ENCODE results near the gene ZBTB43.
"Not testable (repeated sequence)": the region's sequence is repeated elsewhere in the genome, so short reads cannot be mapped to it uniquely, and the experiment has no call there.

ZBTB43 gene

DNA sequence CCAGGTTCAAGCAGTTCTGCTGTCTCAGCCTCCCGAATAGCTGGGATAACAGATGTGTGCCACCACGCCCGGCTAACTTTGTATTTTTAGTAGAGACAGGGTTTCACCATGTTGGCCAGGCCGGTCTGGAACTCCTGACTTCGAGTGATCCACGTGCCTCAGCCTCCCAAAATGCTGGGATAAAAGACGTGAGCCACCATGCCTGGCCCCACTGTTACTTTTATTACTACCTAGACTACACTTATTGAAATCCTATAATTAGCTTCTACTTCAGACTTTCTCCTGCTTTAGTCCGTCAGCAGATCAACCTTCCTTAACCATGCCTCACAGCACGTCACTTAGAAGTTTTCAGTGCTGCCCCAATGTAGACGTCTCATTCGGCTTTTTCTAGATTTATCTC, 8.2 kb downstream of the ZBTB43 start:
- Histone ChIP-seq H3K4me3 (ENCODE audit: low read length) (no peak overlapping the region), H3K36me3 (ENCODE audit: insufficient read depth, low read length) (peaks cover 42% of the 10 kb centered on the region), H3K9me3 (replicated peaks; ENCODE audit: low read length) (no peaks in the 10 kb centered on the region), H3K27me3 (ENCODE audit: control insufficient read depth, insufficient read depth, low read length) (no peaks in the 10 kb centered on the region), H3K4me2 (ENCODE audit: low read length) (no peak overlapping the region), H3K4me1 (ENCODE audit: control insufficient read depth, insufficient read depth, low read length) (peaks cover 12% of the 10 kb centered on the region), H3K9ac (ENCODE audit: low read depth, low read length) (no peak overlapping the region)

- H3K27me3 ChIP-seq (ENCODE audit: control insufficient read depth, insufficient read depth, low read length) = no peaks in the 10 kb centered on the region
- H3K9ac ChIP-seq (ENCODE audit: low read depth, low read length) = no peak overlapping the region
- H3K4me2 ChIP-seq (ENCODE audit: low read length) = no peak overlapping the region
- peaks cover 36% of the 10 kb centered on the region for H3K36me3 ChIP-seq (ENCODE audit: insufficient read depth, low read length)
- H3K4me3 ChIP-seq (ENCODE audit: low read length) = no peak overlapping the region
- no peaks in the 10 kb centered on the region for H3K9me3 ChIP-seq (replicated peaks; ENCODE audit: low read length)
- H3K4me1 ChIP-seq (ENCODE audit: control insufficient read depth, insufficient read depth, low read length) = peaks cover 5% of the 10 kb centered on the region
Observed at GRCh38 chr9:126814091-126814490, 9.3 kb downstream of the ZBTB43 start.

DNA sequence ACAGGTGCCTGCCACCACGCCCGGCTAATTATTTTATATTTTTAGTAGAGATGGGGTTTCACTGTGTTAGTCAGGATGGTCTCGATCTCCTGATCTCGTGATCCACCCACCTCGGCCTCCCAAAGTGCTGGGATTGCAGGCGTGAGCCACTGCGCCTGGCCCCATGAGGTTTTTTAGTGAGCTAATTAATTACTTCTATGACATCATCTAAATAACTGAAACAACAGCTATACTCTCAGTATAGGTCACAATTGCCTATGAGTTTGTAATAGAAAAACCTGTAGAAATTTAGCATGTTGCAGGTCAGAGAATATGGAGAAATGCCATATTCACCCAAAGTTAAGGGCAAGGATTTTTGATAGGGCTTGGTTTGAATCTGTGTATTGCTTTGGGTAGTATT, 12.8 kb downstream of the ZBTB43 start:
- not testable (repeated sequence) for H3K9me3 ChIP-seq (replicated peaks; ENCODE audit: low read length); H3K4me1 ChIP-seq (ENCODE audit: control insufficient read depth, insufficient read depth, low read length); H3K9ac ChIP-seq (ENCODE audit: low read depth, low read length); H3K27me3 ChIP-seq (ENCODE audit: control insufficient read depth, insufficient read depth, low read length); H3K4me2 ChIP-seq (ENCODE audit: low read length); H3K4me3 ChIP-seq (ENCODE audit: low read length)
- H3K36me3 ChIP-seq (ENCODE audit: insufficient read depth, low read length) = peaks cover 32% of the 10 kb centered on the region

- Histone ChIP-seq H3K27me3 (ENCODE audit: control insufficient read depth, insufficient read depth, low read length) (no peaks in the 10 kb centered on the region), H3K9ac (ENCODE audit: low read depth, low read length) (no peak overlapping the region), H3K4me2 (ENCODE audit: low read length) (no peak overlapping the region), H3K9me3 (replicated peaks; ENCODE audit: low read length) (no peaks in the 10 kb centered on the region), H3K4me3 (ENCODE audit: low read length) (no peak overlapping the region), H3K4me1 (ENCODE audit: control insufficient read depth, insufficient read depth, low read length) (no peaks in the 10 kb centered on the region), H3K36me3 (ENCODE audit: insufficient read depth, low read length) (peaks cover 25% of the 10 kb centered on the region)
Observed at GRCh38 chr9:126818482-126818881, 13.6 kb downstream of the ZBTB43 start.

DNA sequence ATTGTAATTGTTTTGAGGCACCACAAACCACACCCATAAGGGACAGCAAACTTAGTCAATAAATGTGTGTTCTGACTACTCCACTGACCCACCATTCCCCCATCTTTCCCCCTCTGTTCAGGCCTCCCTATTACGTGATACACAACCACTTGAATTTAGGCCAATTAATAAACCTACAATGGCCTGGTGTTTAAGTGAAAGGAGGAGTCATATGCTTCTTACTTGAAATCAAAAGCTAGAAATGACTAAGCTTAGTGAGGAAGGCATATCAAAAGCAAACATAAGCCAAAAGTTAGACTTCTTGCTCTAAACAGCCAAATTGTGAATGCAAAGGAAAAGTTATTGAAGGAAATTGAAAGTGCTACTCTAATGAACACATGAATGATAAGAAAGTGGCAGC, 14.6 kb downstream of the ZBTB43 start:
- Histone ChIP-seq H3K36me3 (ENCODE audit: insufficient read depth, low read length) (peaks cover 31% of the 10 kb centered on the region), H3K9ac (ENCODE audit: low read depth, low read length) (no peak overlapping the region), H3K4me3 (ENCODE audit: low read length) (no peak overlapping the region), H3K27me3 (ENCODE audit: control insufficient read depth, insufficient read depth, low read length) (no peaks in the 10 kb centered on the region), H3K9me3 (replicated peaks; ENCODE audit: low read length) (no peaks in the 10 kb centered on the region), H3K4me2 (ENCODE audit: low read length) (no peak overlapping the region), H3K4me1 (ENCODE audit: control insufficient read depth, insufficient read depth, low read length) (no peaks in the 10 kb centered on the region)

- no peaks in the 10 kb centered on the region for H3K9me3 ChIP-seq (replicated peaks; ENCODE audit: low read length)
- H3K4me2 ChIP-seq (ENCODE audit: low read length) = no peak overlapping the region
- H3K9ac ChIP-seq (ENCODE audit: low read depth, low read length) = no peak overlapping the region
- H3K4me1 ChIP-seq (ENCODE audit: control insufficient read depth, insufficient read depth, low read length) = no peaks in the 10 kb centered on the region
- no peaks in the 10 kb centered on the region for H3K27me3 ChIP-seq (ENCODE audit: control insufficient read depth, insufficient read depth, low read length)
- peaks cover 32% of the 10 kb centered on the region for H3K36me3 ChIP-seq (ENCODE audit: insufficient read depth, low read length)
- H3K4me3 ChIP-seq (ENCODE audit: low read length) = no peak overlapping the region
Observed at GRCh38 chr9:126822278-126822677, 17.4 kb downstream of the ZBTB43 start.

GRCh38 chr9:126822873-126823272, 18.0 kb downstream of the ZBTB43 start:
- H3K4me3 ChIP-seq (ENCODE audit: low read length) = no peak overlapping the region
- H3K27me3 ChIP-seq (ENCODE audit: control insufficient read depth, insufficient read depth, low read length) = no peaks in the 10 kb centered on the region
- H3K9me3 ChIP-seq (replicated peaks; ENCODE audit: low read length) = no peaks in the 10 kb centered on the region
- H3K9ac ChIP-seq (ENCODE audit: low read depth, low read length) = no peak overlapping the region
- no peaks in the 10 kb centered on the region for H3K4me1 ChIP-seq (ENCODE audit: control insufficient read depth, insufficient read depth, low read length)
- H3K4me2 ChIP-seq (ENCODE audit: low read length) = no peak overlapping the region
- H3K36me3 ChIP-seq (ENCODE audit: insufficient read depth, low read length) = peaks cover 32% of the 10 kb centered on the region

DNA sequence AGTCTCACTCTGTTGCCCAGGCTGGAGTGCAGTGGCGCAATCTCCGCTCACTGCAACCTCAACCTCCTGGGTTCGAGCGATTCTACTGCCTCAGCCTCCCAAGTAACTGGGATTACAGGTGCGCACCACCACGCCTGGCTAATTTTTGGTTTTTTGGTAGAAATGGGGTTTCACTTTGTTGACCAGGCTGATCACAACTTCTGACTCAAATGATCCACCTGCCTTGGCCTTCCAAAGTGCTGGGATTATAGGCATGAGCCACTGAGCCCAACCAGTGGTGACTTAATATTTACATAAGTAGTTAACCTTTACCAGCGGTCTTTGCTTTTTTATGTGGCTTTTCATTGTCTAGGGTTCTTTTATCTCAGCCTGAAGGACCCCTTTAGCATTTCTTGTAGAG, 19.2 kb downstream of the ZBTB43 start:
- H3K9me3 ChIP-seq (replicated peaks; ENCODE audit: low read length); H3K4me1 ChIP-seq (ENCODE audit: control insufficient read depth, insufficient read depth, low read length); H3K9ac ChIP-seq (ENCODE audit: low read depth, low read length); H3K4me2 ChIP-seq (ENCODE audit: low read length); H3K4me3 ChIP-seq (ENCODE audit: low read length); H3K27me3 ChIP-seq (ENCODE audit: control insufficient read depth, insufficient read depth, low read length): not testable (repeated sequence)
- H3K36me3 ChIP-seq (ENCODE audit: insufficient read depth, low read length) = peaks cover 35% of the 10 kb centered on the region

GRCh38 chr9:126827227-126827626, 22.4 kb downstream of the ZBTB43 start:
- Histone ChIP-seq H3K9me3 (replicated peaks; ENCODE audit: low read length) (no peaks in the 10 kb centered on the region), H3K4me3 (ENCODE audit: low read length) (no peak overlapping the region), H3K4me1 (ENCODE audit: control insufficient read depth, insufficient read depth, low read length) (peaks cover 6% of the 10 kb centered on the region), H3K4me2 (ENCODE audit: low read length) (no peak overlapping the region), H3K36me3 (ENCODE audit: insufficient read depth, low read length) (peaks cover 35% of the 10 kb centered on the region), H3K9ac (ENCODE audit: low read depth, low read length) (no peak overlapping the region), H3K27me3 (ENCODE audit: control insufficient read depth, insufficient read depth, low read length) (no peaks in the 10 kb centered on the region)

DNA sequence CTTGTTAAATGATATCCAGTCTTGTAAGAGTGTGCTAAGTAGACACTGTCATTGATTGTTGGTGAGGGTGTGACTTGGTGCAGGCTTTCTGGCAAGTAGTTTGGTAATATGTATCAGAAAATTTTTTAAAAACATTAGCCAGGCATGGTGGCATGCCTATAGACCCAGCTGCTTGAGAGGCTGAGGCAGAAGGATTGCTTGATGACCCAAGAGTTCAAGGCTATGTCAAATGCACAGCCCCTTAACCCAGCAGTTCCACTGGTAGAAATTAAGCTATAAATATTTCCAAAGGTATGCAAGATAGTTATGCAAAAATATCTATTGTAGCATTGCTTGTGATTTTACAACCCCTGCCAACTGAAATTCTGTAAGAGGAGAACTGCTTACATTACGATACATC, 24.2 kb downstream of the ZBTB43 start:
- Histone ChIP-seq H3K9ac (ENCODE audit: low read depth, low read length) (no peak overlapping the region), H3K36me3 (ENCODE audit: insufficient read depth, low read length) (peaks cover 47% of the 10 kb centered on the region), H3K9me3 (replicated peaks; ENCODE audit: low read length) (no peaks in the 10 kb centered on the region), H3K27me3 (ENCODE audit: control insufficient read depth, insufficient read depth, low read length) (no peaks in the 10 kb centered on the region), H3K4me1 (ENCODE audit: control insufficient read depth, insufficient read depth, low read length) (peaks cover 6% of the 10 kb centered on the region), H3K4me3 (ENCODE audit: low read length) (no peak overlapping the region), H3K4me2 (ENCODE audit: low read length) (no peak overlapping the region)

- Histone ChIP-seq H3K4me2 (ENCODE audit: low read length) (no peak overlapping the region), H3K36me3 (ENCODE audit: insufficient read depth, low read length) (peaks cover 54% of the 10 kb centered on the region), H3K9me3 (replicated peaks; ENCODE audit: low read length) (no peaks in the 10 kb centered on the region), H3K4me3 (ENCODE audit: low read length) (no peak overlapping the region), H3K9ac (ENCODE audit: low read depth, low read length) (no peak overlapping the region), H3K27me3 (ENCODE audit: control insufficient read depth, insufficient read depth, low read length) (no peaks in the 10 kb centered on the region), H3K4me1 (ENCODE audit: control insufficient read depth, insufficient read depth, low read length) (peaks cover 6% of the 10 kb centered on the region)
Observed at GRCh38 chr9:126830827-126831226, 26.0 kb downstream of the ZBTB43 start.

- H3K9me3 ChIP-seq (replicated peaks; ENCODE audit: low read length) = no peaks in the 10 kb centered on the region
- H3K9ac ChIP-seq (ENCODE audit: low read depth, low read length) = no peak overlapping the region
- H3K27me3 ChIP-seq (ENCODE audit: control insufficient read depth, insufficient read depth, low read length) = no peaks in the 10 kb centered on the region
- no peak overlapping the region for H3K4me3 ChIP-seq (ENCODE audit: low read length)
- no peak overlapping the region for H3K4me2 ChIP-seq (ENCODE audit: low read length)
- peaks cover 9% of the 10 kb centered on the region for H3K4me1 ChIP-seq (ENCODE audit: control insufficient read depth, insufficient read depth, low read length)
- peaks cover 53% of the 10 kb centered on the region for H3K36me3 ChIP-seq (ENCODE audit: insufficient read depth, low read length)
Observed at GRCh38 chr9:126832440-126832839, 27.6 kb downstream of the ZBTB43 start.
